K562 (cell line): ENCODE data around the gene ATG7. TPM values are rescaled to one million over a fixed set of nuclear protein-coding genes. Genes with fewer than 3 reads are reported as not detected.
"Not testable (repeated sequence)": the region's sequence is repeated elsewhere in the genome, so short reads cannot be mapped to it uniquely, and the experiment has no call there.

Source experiments
- ATAC-seq: fragments of 200-7000 bp; cut with Tn5 transposase; 3 replicates; pipeline ENCODE4 v1.9.1; 2020; ENCODE audit warnings: moderate library complexity
- BruUV-seq: library from RNA; stranded (reverse); fragments of 400-500 nt; replicated peaks from 2 replicates; lab custom pipeline; 2021; lab: Mats Ljungman, UMichigan
- CTCF ChIA-PET: fragments of 300-600 bp; formaldehyde crosslinking; extraction: SDS; loops from one replicate; lab custom pipeline; 2021; ENCODE audit warnings: low intra/inter-chr PET ratio; lab: Yijun Ruan, JAX
- POLR2A ChIA-PET: fragments of 300-600, 350-650 bp; sonication (Branson Sonifier 250); formaldehyde crosslinking; extraction: SDS; loops from one replicate; lab custom pipeline; 2021; ENCODE audit warnings: antibody characterized with exemption, inconsistent platforms; lab: Yijun Ruan, JAX
- DNase-seq, 4 experiments: peaks; one replicate each; pipeline versions ENCODE4 v3.0.0 to v3.0.0-alpha.2; 2011 to 2018; ENCODE audit warnings: low spot score in 3 of 4, mixed read lengths in 3 of 4; ENCODE audit errors: extremely low read depth in 1 of 4
- FAIRE-seq: peaks from 2 replicates; lab custom pipeline; 2011; peaks lifted over from hg19 to GRCh38; lab: Jason Lieb, UNC
- H2AFZ ChIP-seq: 2 replicates; pipeline ENCODE4 v1.6.0; 2011; ENCODE audit warnings: low read depth, low read length, control low read depth, inconsistent platforms
- H3K27ac ChIP-seq: fragments of 200-600 bp; 3 replicates; pipeline ENCODE4 v1.8.0; 2011; ENCODE audit warnings: low read depth, mild to moderate bottlenecking, control low read depth, inconsistent platforms, low read length, moderate library complexity, mixed read lengths; ENCODE audit errors: extremely low read depth
- H3K27me3 ChIP-seq, 2 experiments: fragments of 300-600 bp in 1 of 2; 2 replicates in 1 of 2; 3 replicates in 1 of 2; pipeline versions ENCODE4 v1.6.0 to v1.8.0; 2011; ENCODE audit warnings: inconsistent platforms in 2 of 2, low read length in 2 of 2, mild to moderate bottlenecking in 1 of 2, mixed read lengths in 1 of 2, moderate library complexity in 1 of 2; ENCODE audit not compliant: control insufficient read depth in 2 of 2, insufficient read depth in 2 of 2
- H3K36me3 ChIP-seq: fragments of 300-600 bp; 3 replicates; pipeline ENCODE4 v1.8.0; 2011; ENCODE audit warnings: mild to moderate bottlenecking, low read length, inconsistent platforms; ENCODE audit not compliant: control insufficient read depth, insufficient read depth
- H3K4me1 ChIP-seq, 2 experiments: fragments of 200-600 bp in 1 of 2; replicated peaks in 1 of 2; 2 replicates in 1 of 2; 3 replicates in 1 of 2; pipeline versions ENCODE4 v1.5.1 to v1.8.0; 2011; ENCODE audit warnings: inconsistent platforms in 2 of 2, low read length in 2 of 2, mild to moderate bottlenecking in 1 of 2, mixed read lengths in 1 of 2, moderate library complexity in 1 of 2; ENCODE audit not compliant: control insufficient read depth in 2 of 2, insufficient read depth in 2 of 2
- H3K4me2 ChIP-seq: 2 replicates; pipeline ENCODE4 v1.6.1; 2011; ENCODE audit warnings: low read length, control low read depth, inconsistent platforms, mixed read lengths; ENCODE audit not compliant: insufficient read depth
- H3K4me3 ChIP-seq: fragments of 200-600 bp; sonication (generic), shearing (Covaris generic); 2 replicates; pipeline ENCODE4 v1.5.1; 2016; ENCODE audit warnings: control low read depth, inconsistent platforms
- H3K79me2 ChIP-seq: fragments of 200-600 bp; 3 replicates; pipeline ENCODE4 v1.8.0; 2011; ENCODE audit warnings: low read length, inconsistent platforms; ENCODE audit not compliant: control insufficient read depth, insufficient read depth
- H3K9ac ChIP-seq, 2 experiments: 2 replicates each; pipeline versions ENCODE4 v1.6.0 to v1.6.1; 2011; ENCODE audit warnings: low read depth in 2 of 2, low read length in 2 of 2, control low read depth in 1 of 2, inconsistent platforms in 1 of 2, mild to moderate bottlenecking in 1 of 2, mixed read lengths in 1 of 2; ENCODE audit not compliant: insufficient read depth in 1 of 2
- H3K9me1 ChIP-seq: one replicate; pipeline ENCODE4 v1.6.0; 2011; ENCODE audit warnings: inconsistent platforms, mild to moderate bottlenecking, low read length, moderate library complexity; ENCODE audit not compliant: control insufficient read depth, insufficient read depth
- H3K9me3 ChIP-seq: replicated peaks from 2 replicates; pipeline ENCODE4 v1.5.1; 2011; ENCODE audit warnings: low read depth, low read length, inconsistent platforms; ENCODE audit not compliant: control insufficient read depth, insufficient read depth
- H4K20me1 ChIP-seq: replicated peaks from 2 replicates; pipeline ENCODE4 v1.6.1; 2011; ENCODE audit warnings: low read length, inconsistent platforms, mixed read lengths; ENCODE audit not compliant: control insufficient read depth, insufficient read depth
- BRD9 ChIP-seq: fragments of 450-650 bp; IDR thresholded peaks from 2 replicates; pipeline ENCODE4 v1.6.1; 2018; ENCODE audit warnings: low read depth; ENCODE audit not compliant: partially characterized antibody
- DEAF1 ChIP-seq: fragments of 450-650 bp; formaldehyde crosslinking; IDR thresholded peaks from 2 replicates; pipeline ENCODE4 v1.4.0; 2020; ENCODE audit warnings: mild to moderate bottlenecking, moderate library complexity
- ZNF407 ChIP-seq: fragments of 450-650 bp; IDR thresholded peaks from 2 replicates; pipeline ENCODE4 v1.6.1; 2016; ENCODE audit warnings: low read depth
- WGBS: fragments of 100-300 bp; shearing (Covaris generic); methylation state at CpG from one replicate; pipeline ENCODE4 v1.1.6; 2016; ENCODE audit warnings: low coverage, mixed read lengths; ENCODE audit not compliant: insufficient coverage; ENCODE audit errors: missing lambda C conversion rate; 5-methylcytosine and 5-hydroxymethylcytosine counted together
- in situ Hi-C: fragments of 300-500 bp; cut with MboI; formaldehyde crosslinking; loops from 4 replicates; pipeline ENCODE4 v1.15.0; 2018; ENCODE audit warnings: inconsistent platforms, mixed read lengths
- intact Hi-C: fragments of 100-400 bp; cut with micrococcal nuclease; formaldehyde crosslinking; loops from 2 replicates; pipeline ENCODE4 v1.14.2; 2022
- polyA plus RNA-seq, 8 experiments: library from polyadenylated mRNA; depleted of rRNA in 4 of 8; stranded (reverse) in 5 of 8; unstranded in 3 of 8; fragments of >200 nt; fragmentation: Nextera tagmentation in 2 of 8; fragmentation: Illumina TruSeq in 1 of 8; extraction: Ambion mirVana in 2 of 8; extraction: Trizol in 1 of 8; gene quantifications; 2 replicates each; pipeline versions ENCODE4 v1.2.1 to v1.2.3, GENCODE V29; 2011 to 2014; ENCODE audit warnings: inconsistent platforms in 1 of 8, missing spikeins in 1 of 8
- total RNA-seq, 7 experiments: library from RNA; depleted of rRNA in 6 of 7; stranded (reverse); fragments of >200 nt in 6 of 7; fragmentation: Illumina TruSeq in 2 of 7; extraction: Trizol in 2 of 7; gene quantifications; 2 replicates each; pipeline versions ENCODE4 v1.2.1 to v1.2.3, GENCODE V29; 2011 to 2021; ENCODE audit warnings: low replicate concordance in 1 of 7

The ATG7 gene
- total and polyA plus RNA-seq, 9 of the 15 experiments (the other 6 are each of a cell fraction or from before 2014, with no cell fraction given), result 18.3 to 45.3 (median 33.6) TPM

- FAIRE-seq, H3K27me3 ChIP-seq, intact Hi-C loops, BruUV-seq, H3K79me2 ChIP-seq, H2AFZ ChIP-seq, ATAC-seq, POLR2A ChIA-PET, H4K20me1 ChIP-seq, H3K4me3 ChIP-seq, H3K4me1 ChIP-seq, H3K9me1 ChIP-seq, H3K9ac ChIP-seq, in situ Hi-C loops, H3K27ac ChIP-seq, CTCF ChIA-PET, H3K4me2 ChIP-seq, DNase-seq, H3K9me3 ChIP-seq, H3K36me3 ChIP-seq: not testable (repeated sequence)
- WGBS, result 97% methylated on average over 25 of the region's 42 CpGs
Observed at GRCh38 chr3:11488356-11488755, 216.2 kb downstream of the ATG7 start.

- BruUV-seq, result no TSS peak
- Histone ChIP-seq H3K4me2 (no peak overlapping the region), H3K4me3 (no peak overlapping the region), H3K36me3 (no peaks in the 10 kb centered on the region), H4K20me1 (no peaks in the 10 kb centered on the region), H2AFZ (no peak overlapping the region), H3K9ac (no peak overlapping the region), H3K79me2 (no peaks in the 10 kb centered on the region), H3K9me3 (no peaks in the 10 kb centered on the region), H3K4me1 (no peaks in the 10 kb centered on the region; a peak in 1 of 5 replicates), H3K9me1 (no peaks in the 10 kb centered on the region), H3K27ac (no peak overlapping the region), H3K27me3 (no peaks in the 10 kb centered on the region)
- 82% methylated on average over 6 of the region's 6 CpGs for WGBS
- ATAC-seq (no peak), DNase-seq (no peak), FAIRE-seq (no peak)
- ChIA-PET CTCF (no interaction called here), POLR2A (interaction anchor here (1.7 kb wide), 1 partner anchor 12 kb away, joined by 4 read pairs; no protein-coding TSS in a partner anchor)
- intact Hi-C loops, result no loop called here
- in situ Hi-C loops, result no loop called here
- TF ChIP-seq BRD9, result no peak
- TF ChIP-seq ZNF407, result no peak
- no peak for TF ChIP-seq DEAF1 (CRISPR knock-in tag)
Observed at GRCh38 chr3:11494131-11494916, 222.1 kb downstream of the ATG7 start.
